Measurements from ENCODE around the gene TRMT11. TPM values are rescaled to one million over a fixed set of nuclear protein-coding genes. Genes with fewer than 3 reads are reported as not detected.

TRMT11 gene
- total and polyA plus RNA-seq, 2 of the 8 experiments (the other 6 are each of a cell fraction or from before 2014, with no cell fraction given) = 19.7 to 32.4 TPM

GRCh38 chr6:126002755-126003679 is 16.7 kb downstream of the TRMT11 start:
- Histone ChIP-seq H2BK15ac (ENCODE audit: low read length) (no peak overlapping the region), H3K4me1 (replicated peaks in 1 of 4; ENCODE audit: control insufficient read depth in 3 of 4, insufficient read depth in 4 of 4, low read length in 3 of 4) (no peaks in the 10 kb centered on the region), H4K20me1 (replicated peaks in 1 of 2; ENCODE audit: control insufficient read depth in 1 of 2, insufficient read depth in 2 of 2, low read length in 2 of 2) (peaks cover 2 to 3% of the 10 kb centered on the region in 2 experiments), H3K4me2 (ENCODE audit: insufficient read depth in 1 of 2, low read depth in 2 of 2, low read length in 2 of 2) (no peak overlapping the region), H3K18ac (ENCODE audit: extremely low read depth, low read length) (no peak overlapping the region), H4K8ac (ENCODE audit: extremely low read depth, insufficient read depth, low read length) (no peak overlapping the region), H2BK120ac (replicated peaks; ENCODE audit: low read depth, low read length) (no peak overlapping the region), H3K9ac (replicated peaks in 1 of 4; ENCODE audit: extremely low read depth in 1 of 4, low read depth in 3 of 4, low read length in 3 of 4) (no peak overlapping the region), H3K9me3 (ENCODE audit: insufficient read depth in 2 of 2, low read depth in 1 of 2, low read length in 1 of 2) (no peaks in the 10 kb centered on the region), H3K79me2 (ENCODE audit: control insufficient read depth in 1 of 2, insufficient read depth in 2 of 2, low read length in 2 of 2) (peaks cover 0 to 12% of the 10 kb centered on the region in 2 experiments; a peak in 2 of 4 replicates), H3K27me3 (replicated peaks in 1 of 4; ENCODE audit: control insufficient read depth in 3 of 4, extremely low read depth in 1 of 4, insufficient read depth in 3 of 4, low read length in 3 of 4) (no peaks in the 10 kb centered on the region), H3K23ac (ENCODE audit: insufficient read length) (no peak overlapping the region), H3K14ac (ENCODE audit: insufficient read length) (no peak overlapping the region), H3K36me3 (ENCODE audit: control insufficient read depth in 2 of 4, insufficient read depth in 4 of 4, low read length in 3 of 4) (peaks cover 0 to 56% (median 13%) of the 10 kb centered on the region in 4 experiments; a peak in 7 of 8 replicates), H3K4ac (replicated peaks; ENCODE audit: insufficient read length, low read depth, low read length) (no peak overlapping the region), H2BK20ac (ENCODE audit: low read length) (no peak overlapping the region), H3K27ac (ENCODE audit: low read depth, low read length) (no peak overlapping the region), H2AK5ac (ENCODE audit: low read depth, low read length) (no peak overlapping the region), H3K56ac (replicated peaks; ENCODE audit: insufficient read length, low read depth, low read length) (no peak overlapping the region), H3K4me3 (ENCODE audit: extremely low read depth in 1 of 4, insufficient read depth in 2 of 4, low read depth in 3 of 4, low read length in 4 of 4) (no peak overlapping the region), H3K79me1 (ENCODE audit: low read depth, low read length) (no peaks in the 10 kb centered on the region), H3K23me2 (ENCODE audit: low read depth, low read length) (no peaks in the 10 kb centered on the region), H4K91ac (replicated peaks; ENCODE audit: insufficient read length, low read length) (no peak overlapping the region), H2BK5ac (ENCODE audit: low read depth, low read length) (no peak overlapping the region), H2BK12ac (ENCODE audit: low read depth, low read length) (no peak overlapping the region), H4K5ac (ENCODE audit: insufficient read length, low read depth, low read length) (no peak overlapping the region), H2AFZ (ENCODE audit: low read length) (no peak overlapping the region)
- DNase-seq (ENCODE audit: low read depth in 1 of 2, low spot score in 2 of 2) = no peak
- ChIA-PET CTCF (ENCODE audit: partially characterized antibody) (interaction anchor here (0.8 to 2.2 kb wide), 6 partner anchors 8 to 708 kb away, joined by 3 to 8 read pairs (median 3); no protein-coding TSS in a partner anchor), POLR2A (ENCODE audit: partially characterized antibody) (interaction anchor here (0.8 to 1.0 kb wide), 4 partner anchors 10 to 77 kb away, joined by 3 to 4 read pairs (median 3); partner anchors contain the start of gene TRMT11)
- 88% methylated on average over 8 of the region's 8 CpGs; no CpG with 5 or more reads in 1 of the 2 experiments for WGBS, 2 experiments (ENCODE audit: extremely low coverage in 1 of 2, insufficient coverage in 1 of 2, insufficient read length in 1 of 2, insufficient replicate concordance in 2 of 2, low coverage in 1 of 2, low lambda C conversion rate in 2 of 2, missing lambda C conversion rate in 1 of 2)
- FAIRE-seq = no peak
- TF ChIP-seq RFX5 (IDR thresholded peaks at IDR 0.05; ENCODE audit: borderline replicate concordance, low read depth, low read length) = no peak
- no peak for TF ChIP-seq POLR2AphosphoS5 (IDR thresholded peaks at IDR 0.05; ENCODE audit: low read depth, low read length)
- no peak for TF ChIP-seq TEAD4 (IDR thresholded peaks at IDR 0.05; ENCODE audit: low read depth, low read length)
- no peak for TF ChIP-seq MAFK (IDR thresholded peaks at IDR 0.05; ENCODE audit: low read depth, low read length)
- TF ChIP-seq CBX5 (IDR thresholded peaks at IDR 0.05; ENCODE audit: low read depth, low read length) = no peak
